ENCODE results near the gene UBE2G2.

The UBE2G2 gene

GRCh38 chr21:44742418-44743153 lies 59.0 kb downstream of the UBE2G2 start:
- FAIRE-seq: no peak

DNA sequence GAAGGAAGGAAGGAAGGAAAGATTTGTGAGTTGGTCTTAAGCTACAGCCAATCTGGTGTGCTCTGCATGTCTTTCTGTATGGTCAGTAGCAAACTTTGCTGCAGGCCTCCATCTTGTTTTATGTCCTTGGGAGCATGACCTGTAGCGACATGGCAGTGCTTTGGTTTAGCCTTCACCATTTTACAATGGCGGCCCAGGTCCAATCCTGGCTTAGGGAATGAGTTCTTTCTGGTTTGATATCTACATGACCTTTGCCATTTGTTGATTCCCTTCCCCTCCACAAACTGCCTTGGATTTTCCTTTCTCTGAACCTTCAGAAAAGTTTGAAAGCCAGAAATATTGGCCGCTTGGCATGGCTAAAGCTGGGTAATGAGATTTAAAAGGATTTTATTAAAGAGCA lies 59.7 kb downstream of the UBE2G2 start:
- no peak for FAIRE-seq

DNA sequence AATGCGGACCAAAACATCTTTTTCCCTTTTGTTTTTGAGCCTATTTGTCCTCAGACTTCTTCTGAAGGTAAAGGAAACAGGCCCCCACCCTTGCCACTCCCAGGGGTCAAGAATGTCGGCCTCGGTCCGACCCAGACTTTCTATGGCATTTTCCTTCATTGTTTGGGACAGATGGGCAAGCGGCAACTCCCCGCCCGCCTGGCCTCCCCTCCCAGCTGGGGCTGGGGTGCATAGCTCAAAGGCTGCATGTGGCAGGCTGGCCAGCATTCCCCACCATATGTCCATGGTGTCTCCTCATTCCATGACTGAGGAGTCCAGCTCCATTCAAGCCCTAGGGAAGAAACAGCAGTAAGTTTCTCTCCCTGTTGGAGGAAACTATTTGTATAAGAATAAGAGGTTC lies 60.9 kb downstream of the UBE2G2 start:
- FAIRE-seq: no peak

DNA sequence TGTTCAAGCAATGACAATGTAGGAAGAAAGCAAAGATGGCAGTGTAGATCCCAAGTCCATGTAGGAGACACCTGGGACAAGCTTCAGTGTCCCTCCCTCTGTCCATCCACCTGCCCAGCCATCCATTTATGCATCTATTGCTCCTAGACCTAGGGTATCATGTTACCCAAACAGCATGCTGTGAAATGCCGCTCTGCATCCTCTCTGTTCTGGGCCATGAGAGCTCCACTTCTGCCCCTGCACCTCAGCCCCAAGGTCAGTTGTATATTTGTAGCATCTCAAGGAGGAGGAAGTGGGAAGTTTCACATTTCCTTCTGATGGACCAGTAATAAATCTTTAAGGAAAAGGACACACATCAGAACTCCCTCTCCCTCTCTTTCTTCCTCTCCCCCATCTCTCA lies 62.3 kb downstream of the UBE2G2 start:
- no peak for FAIRE-seq

DNA sequence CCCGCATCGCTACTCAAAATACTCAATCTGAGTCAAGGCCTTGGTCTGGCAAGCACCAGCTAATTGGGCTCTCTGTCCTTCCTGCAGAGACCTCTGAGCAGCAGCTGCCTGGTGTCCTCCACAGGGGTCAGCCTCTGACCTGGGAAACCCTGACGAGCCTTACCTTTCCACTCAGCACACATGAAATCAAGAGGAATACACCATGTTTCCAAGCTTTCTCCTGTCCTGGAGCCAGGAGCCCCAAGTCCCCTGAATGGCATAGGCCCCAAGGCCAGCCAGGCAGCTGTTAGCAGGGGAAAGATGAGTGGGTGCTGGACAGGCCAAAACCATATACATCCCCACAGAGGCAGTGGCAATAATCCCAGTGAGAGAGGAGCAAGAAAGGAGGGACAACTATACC lies 63.0 kb downstream of the UBE2G2 start:
- no peak for FAIRE-seq

DNA sequence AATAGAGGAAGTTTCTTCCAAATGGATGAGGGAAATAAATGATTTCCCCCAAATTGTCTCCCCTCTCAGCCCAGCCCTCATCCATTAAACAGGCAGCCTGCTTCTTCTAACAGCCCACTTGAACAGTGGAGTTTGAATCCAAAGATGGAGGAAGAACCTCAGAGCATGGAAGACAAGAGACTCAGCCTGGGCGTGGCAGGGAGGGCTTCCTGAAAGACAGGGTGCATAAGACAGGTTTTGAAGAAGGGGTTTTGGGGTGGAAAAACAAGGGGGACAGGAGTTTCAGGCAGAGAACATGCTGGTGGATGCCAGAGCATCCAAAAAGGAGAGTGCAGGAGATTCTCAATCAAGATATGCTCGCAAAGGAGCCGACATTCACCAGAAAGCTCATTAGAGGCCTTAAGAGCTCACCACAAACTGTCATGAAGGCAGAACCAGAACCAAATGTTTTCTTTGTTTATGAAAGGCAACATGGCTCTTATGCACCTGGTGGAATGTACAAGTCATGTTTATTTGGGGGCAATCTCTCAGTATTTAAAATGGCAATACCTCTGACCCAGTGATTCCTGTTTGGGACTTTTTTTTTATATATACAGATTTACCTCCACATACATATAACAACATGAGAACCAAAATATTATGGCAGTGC lies 63.8 kb downstream of the UBE2G2 start:
- no peak for FAIRE-seq

DNA sequence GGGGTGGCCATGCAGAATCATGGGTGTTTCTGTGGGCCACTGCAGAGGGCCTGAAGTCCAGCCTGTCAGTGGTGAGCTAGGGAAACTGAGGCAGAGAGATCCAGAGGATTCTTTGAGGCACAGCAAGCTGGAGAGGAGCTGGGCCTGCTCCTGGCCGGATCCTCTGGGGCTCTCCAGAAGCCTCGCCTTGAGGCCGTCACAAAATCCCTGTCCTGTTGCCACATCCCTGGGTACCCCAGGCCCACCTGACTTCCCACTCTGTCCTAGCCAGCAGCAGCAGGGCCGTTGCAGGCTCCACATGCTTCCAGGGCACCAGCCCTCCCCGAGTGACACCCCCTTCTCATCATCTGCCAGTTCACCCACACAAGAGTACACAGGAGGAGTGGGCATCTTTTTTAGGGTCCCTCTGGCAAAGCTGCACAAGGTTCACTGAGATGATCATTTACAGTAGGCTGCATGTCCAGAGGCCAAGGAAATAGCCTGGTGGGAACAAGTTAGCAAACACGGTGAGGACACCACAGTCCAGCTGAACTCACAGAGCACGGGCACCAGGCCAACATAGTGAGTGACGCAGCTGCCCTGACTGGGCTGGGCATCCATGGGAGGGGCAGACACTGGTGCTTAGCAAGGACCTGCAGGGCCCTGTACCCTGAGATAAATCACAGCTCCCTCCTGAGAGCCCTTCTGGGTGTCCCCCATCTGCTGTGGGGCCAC lies 65.2 kb downstream of the UBE2G2 start:
- no peak for FAIRE-seq

DNA sequence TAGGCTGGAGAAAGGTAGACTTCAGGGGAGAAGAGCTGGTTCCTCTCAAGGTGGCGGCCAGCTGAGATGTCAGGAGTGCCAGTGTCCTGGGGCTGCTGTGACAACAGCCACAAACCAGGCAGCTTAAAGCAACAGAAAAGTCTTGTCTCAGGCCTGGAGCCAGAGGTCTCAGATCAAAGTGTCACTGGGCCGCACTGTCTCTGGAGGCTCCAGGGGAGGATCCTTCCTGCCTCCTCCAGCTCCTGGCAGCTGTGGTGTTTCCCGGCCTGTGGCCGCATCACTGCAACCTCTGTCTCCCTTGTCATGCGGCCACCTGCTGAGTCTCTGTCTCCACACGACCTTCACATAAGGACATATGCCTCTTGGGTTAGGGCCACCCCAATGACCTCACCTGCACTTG lies 65.8 kb downstream of the UBE2G2 start:
- FAIRE-seq: no peak

GRCh38 chr21:44734841-44735240 lies 66.8 kb downstream of the UBE2G2 start:
- FAIRE-seq: no peak

- FAIRE-seq: no peak
These were observed 67.4 kb downstream of the UBE2G2 start for GRCh38 chr21:44734026-44734745.

DNA sequence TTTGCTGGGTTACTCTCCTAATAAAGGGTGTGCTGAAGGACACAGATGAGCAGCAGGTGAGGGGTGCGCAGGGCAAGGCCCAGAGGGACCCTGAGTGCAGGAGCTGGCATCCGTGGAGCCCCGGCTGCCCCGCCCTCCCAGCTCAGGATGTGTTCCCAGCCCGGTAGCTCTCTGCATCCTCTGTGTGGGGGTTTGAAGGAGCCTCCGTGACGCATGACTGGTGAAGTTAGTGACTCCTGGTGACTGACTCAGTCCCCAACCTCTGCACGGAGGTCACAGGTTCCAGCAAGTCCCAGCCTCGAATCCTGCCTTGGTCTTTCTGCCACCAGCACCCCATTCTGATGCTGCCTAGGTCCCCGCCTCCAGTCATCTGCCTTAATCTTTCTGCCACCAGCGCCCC lies 68.7 kb downstream of the UBE2G2 start:
- no peak for FAIRE-seq

DNA sequence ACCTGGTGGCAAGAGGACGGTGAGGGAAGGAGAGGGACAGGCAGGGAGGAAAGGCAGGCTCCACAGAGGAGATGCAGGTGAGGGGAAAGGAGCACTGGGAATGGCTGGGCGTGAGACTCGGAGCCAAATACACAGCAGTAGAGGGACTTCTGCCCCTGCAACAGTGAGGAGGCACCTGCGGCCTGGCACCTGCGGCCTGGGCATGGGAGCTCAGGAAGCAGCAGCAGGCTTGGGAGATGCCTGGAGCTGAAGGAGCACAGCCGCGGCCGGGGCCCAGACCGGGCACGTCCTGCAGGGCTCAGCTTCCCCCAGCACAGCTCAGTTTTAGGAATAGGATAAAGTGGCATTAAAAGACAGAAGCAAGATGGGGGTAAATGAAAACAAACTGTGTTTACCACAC lies 69.4 kb downstream of the UBE2G2 start:
- FAIRE-seq: no peak

- no peak for FAIRE-seq
These were observed 70.6 kb downstream of the UBE2G2 start for GRCh38 chr21:44730951-44731579.

GRCh38 chr21:44730028-44730395 lies 71.6 kb downstream of the UBE2G2 start:
- FAIRE-seq: no peak

- FAIRE-seq: no peak
These were observed 72.1 kb downstream of the UBE2G2 start for GRCh38 chr21:44729336-44730027.

- no peak for FAIRE-seq
These were observed 72.9 kb downstream of the UBE2G2 start for GRCh38 chr21:44728716-44729115.

GRCh38 chr21:44727757-44728156 lies 73.9 kb downstream of the UBE2G2 start:
- no peak for FAIRE-seq

GRCh38 chr21:44727321-44727720 lies 74.3 kb downstream of the UBE2G2 start:
- no peak for FAIRE-seq

DNA sequence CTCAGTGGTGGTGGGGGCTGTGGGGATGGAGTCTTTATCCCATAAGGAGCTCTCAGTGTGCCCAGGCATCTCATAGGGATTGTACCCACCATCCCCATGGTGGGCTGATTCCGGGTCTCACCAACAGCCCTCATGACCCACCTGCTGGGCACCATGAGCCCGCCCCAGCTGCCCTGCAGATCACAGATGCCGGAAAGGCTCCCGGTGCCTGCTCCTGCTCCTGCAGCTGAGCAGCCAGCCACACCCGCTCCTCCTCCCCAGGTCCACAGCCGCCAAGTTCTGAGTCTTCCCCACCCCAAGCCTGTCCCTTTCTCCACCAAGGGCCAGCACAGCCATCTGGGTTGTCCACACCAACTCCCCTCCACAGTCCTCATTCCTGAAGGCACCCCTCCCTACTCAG lies 74.8 kb downstream of the UBE2G2 start:
- FAIRE-seq: no peak

DNA sequence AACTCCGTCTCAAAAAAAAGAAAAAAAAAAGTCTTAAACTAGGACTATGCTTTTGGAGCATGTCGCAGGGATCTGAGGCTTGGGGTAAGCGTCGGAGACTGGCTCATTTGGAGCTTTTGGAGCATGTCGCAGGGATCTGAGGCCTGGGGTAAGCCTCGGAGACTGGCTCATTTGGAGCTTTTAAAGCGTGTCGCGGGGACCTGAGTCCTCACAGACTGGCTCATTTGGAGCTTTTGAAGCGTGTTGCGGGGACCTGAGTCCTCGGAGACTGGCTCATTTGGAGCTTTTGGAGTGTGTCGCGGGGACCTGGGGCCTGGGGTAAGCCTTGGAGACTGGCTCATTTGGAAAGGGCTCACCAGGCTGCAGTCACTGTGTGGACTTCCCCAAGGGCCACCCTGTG lies 76.7 kb downstream of the UBE2G2 start:
- FAIRE-seq: no peak

DNA sequence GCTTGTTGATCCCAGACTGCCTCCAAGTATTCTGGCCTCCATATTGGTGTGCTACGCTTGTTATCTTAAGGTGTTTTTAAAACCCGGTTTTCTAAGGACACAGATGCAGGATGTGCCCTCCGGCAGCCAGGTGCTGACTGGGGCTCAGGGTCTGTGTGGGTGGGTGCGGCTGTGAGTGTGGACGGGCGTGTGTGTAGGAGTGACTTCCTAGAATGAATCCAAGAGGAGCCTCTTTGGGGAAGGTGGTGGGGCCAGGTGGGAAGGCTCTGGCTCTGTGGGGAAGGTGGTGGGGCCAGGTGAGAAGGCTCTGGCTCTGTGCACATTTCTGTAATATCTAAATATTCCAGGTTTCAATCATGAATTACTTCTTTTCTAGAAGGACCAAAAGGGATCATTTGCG lies 77.4 kb downstream of the UBE2G2 start:
- no peak for FAIRE-seq

All from islet of Langerhans (tissue), 1 donor.